H1 (cell line): ENCODE measurements around the gene ATG5. TPM values are rescaled to one million over a fixed set of nuclear protein-coding genes. Genes with fewer than 3 reads are reported as not detected.

Source experiments
- CBX8 ChIP-seq: fragments of 300-800, 300-1000 bp; sonication (generic); IDR thresholded peaks from 2 replicates; pipeline ENCODE4 v1.7.1; 2016; ENCODE audit warnings: low read depth, low read length, borderline replicate concordance
- RXRA ChIP-seq: IDR thresholded peaks from 2 replicates; pipeline ENCODE4 v1.6.1; 2011; ENCODE audit warnings: low read depth, mild to moderate bottlenecking, low read length, moderate library complexity; ENCODE audit not compliant: insufficient read depth
- TEAD4 ChIP-seq: IDR thresholded peaks from 2 replicates; pipeline ENCODE4 v1.6.1; 2012; ENCODE audit warnings: low read depth, low read length, inconsistent platforms, mixed read lengths
- polyA plus RNA-seq, 7 experiments: library from polyadenylated mRNA; depleted of rRNA in 3 of 7; stranded (reverse) in 5 of 7; unstranded in 2 of 7; fragments of >200 nt in 5 of 7; fragments of 200-250 nt in 2 of 7; gene quantifications; 1 replicate in 5 of 7; 2 replicates in 1 of 7; 4 replicates in 1 of 7; pipeline versions ENCODE4 v1.2.1 to v1.2.3, GENCODE V29; 2011 to 2013; ENCODE audit warnings: missing spikeins in 2 of 7, mixed read lengths in 2 of 7
- total RNA-seq: library from RNA; stranded (reverse); fragmentation: NEBNext Ultra II Directional; extraction: Animal tissue kit (Norgen Biotek cat#: 25700); gene quantifications from 2 replicates; pipeline ENCODE4 v1.2.1, GENCODE V29; 2021

ATG5 gene
- total and polyA plus RNA-seq, 2 of the 8 experiments (the other 6 are each of a cell fraction or from before 2014, with no cell fraction given) = 18.2 to 39.0 TPM

GRCh38 chr6:106255306-106255705 is 70.3 kb downstream of the ATG5 start (continued):
- TF ChIP-seq TEAD4 (no peak), CBX8 (no peak), RXRA (no peak)
- TF ChIP-seq, all 59 proteins: peak for 0
